Activated naive CD4-positive, alpha-beta T cell treated with anti-CD3 and anti-CD28 coated beads for 36 hours (primary cell): Measurements from ENCODE around the gene ANKRD13C. TPM values are rescaled to one million over a fixed set of nuclear protein-coding genes. Genes with fewer than 3 reads are reported as not detected.

Experiments used
- CTCF ChIA-PET: fragments of 350-600 bp; sonication (Branson Sonifier 250); formaldehyde crosslinking; loops from one replicate; lab custom pipeline; 2021; ENCODE audit warnings: antibody characterized with exemption; lab: Charles Lee
- DNase-seq: peaks from one replicate; pipeline ENCODE4 v3.0.0-alpha.2; 2020
- H3K27ac Mint-ChIP-seq: one replicate; pipeline ENCODE4 v1.8.0; 2021; ENCODE audit warnings: mild to moderate bottlenecking, mixed read lengths
- H3K27me3 Mint-ChIP-seq: one replicate; pipeline ENCODE4 v1.8.0; 2021; ENCODE audit warnings: low read depth, mixed read lengths
- H3K36me3 Mint-ChIP-seq: one replicate; pipeline ENCODE4 v1.8.0; 2021; ENCODE audit warnings: low read depth, mixed read lengths
- H3K4me1 Mint-ChIP-seq: one replicate; pipeline ENCODE4 v1.8.0; 2021; ENCODE audit warnings: low read depth, mixed read lengths
- H3K4me3 Mint-ChIP-seq: one replicate; pipeline ENCODE4 v1.8.0; 2021; ENCODE audit warnings: mild to moderate bottlenecking, moderate library complexity, mixed read lengths
- H3K9me3 Mint-ChIP-seq: one replicate; pipeline ENCODE4 v1.8.0; 2021; ENCODE audit warnings: mixed read lengths
- intact Hi-C: fragments of 100-400 bp; cut with micrococcal nuclease; formaldehyde crosslinking; loops from one replicate; pipeline ENCODE4 v1.15.1; 2023
- total RNA-seq, 2 experiments: library from RNA; stranded (reverse); gene quantifications; one replicate each; pipeline ENCODE4 v1.2.3, GENCODE V29; 2021

Gene ANKRD13C, protein sequence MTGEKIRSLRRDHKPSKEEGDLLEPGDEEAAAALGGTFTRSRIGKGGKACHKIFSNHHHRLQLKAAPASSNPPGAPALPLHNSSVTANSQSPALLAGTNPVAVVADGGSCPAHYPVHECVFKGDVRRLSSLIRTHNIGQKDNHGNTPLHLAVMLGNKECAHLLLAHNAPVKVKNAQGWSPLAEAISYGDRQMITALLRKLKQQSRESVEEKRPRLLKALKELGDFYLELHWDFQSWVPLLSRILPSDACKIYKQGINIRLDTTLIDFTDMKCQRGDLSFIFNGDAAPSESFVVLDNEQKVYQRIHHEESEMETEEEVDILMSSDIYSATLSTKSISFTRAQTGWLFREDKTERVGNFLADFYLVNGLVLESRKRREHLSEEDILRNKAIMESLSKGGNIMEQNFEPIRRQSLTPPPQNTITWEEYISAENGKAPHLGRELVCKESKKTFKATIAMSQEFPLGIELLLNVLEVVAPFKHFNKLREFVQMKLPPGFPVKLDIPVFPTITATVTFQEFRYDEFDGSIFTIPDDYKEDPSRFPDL
- total RNA-seq = 10 to 100 TPM in 1 of 2 experiments, 1 to 10 TPM in 1; 9.2 to 10.3 TPM

DNA sequence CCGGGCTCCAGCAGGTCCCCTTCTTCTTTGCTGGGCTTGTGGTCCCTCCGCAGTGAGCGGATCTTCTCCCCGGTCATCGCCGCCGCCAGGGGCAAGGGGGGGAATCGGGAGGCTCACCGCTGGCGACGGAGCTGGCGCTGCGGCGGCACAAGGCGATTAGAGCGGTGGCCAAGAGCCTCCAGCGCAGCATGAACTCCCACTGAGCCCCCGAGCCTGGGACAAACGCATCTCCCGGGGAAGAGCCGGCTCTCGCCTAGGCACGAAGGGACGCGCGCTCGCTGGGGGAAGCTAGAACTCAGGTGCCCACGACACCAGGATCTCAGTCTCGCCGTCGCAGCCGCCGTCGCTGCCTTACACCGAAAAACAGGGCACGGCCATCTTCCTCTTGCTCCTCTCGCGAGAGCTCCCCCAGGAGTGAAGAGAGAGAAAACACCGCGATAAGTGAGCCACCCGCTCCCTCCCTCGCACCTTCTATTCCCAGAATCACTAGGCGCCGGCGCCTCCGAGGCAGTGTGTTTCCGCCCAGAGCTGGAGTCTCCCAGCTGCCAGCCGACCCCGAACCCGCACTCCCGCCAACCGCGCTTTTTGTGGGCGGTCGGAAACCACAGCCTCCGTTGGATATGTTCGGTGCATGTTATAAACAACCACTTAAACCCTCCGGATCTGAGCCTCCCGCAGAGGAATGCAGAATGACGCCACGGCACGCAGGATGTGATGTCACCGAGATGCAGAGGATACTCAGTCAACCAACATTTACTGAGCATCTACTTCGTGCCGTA, at the start of gene ANKRD13C:
Gene ANKRD13C (minus strand): TSS at position 391 of the 779 bp plus-strand sequence. CDS start 314 bp downstream, at position 77.
- peaks cover 14% of the 10 kb centered on the region for H3K36me3 Mint-ChIP-seq
- peak within 1 kb of the TSS; percentile 98 for H3K4me3 Mint-ChIP-seq
- H3K27ac Mint-ChIP-seq = peak within 1 kb of the TSS; percentile 99
- CTCF ChIA-PET = interaction anchor here (0.6 to 2.1 kb wide), 3 partner anchors 30 to 145 kb away, joined by 3 to 14 read pairs (median 3); partner anchors contain the start of gene CTH
- intact Hi-C loops = loop anchor here (1.0 to 2.0 kb wide), 5 partner anchors 57 to 727 kb away; partner anchors contain the start of genes CTH, LRRC40, SRSF11 and ZRANB2
- H3K4me1 Mint-ChIP-seq = peaks cover 36% of the 10 kb centered on the region
- DNase-seq = peak; percentile 97
- H3K27me3 Mint-ChIP-seq = no peaks in the 10 kb centered on the region
- H3K9me3 Mint-ChIP-seq = no peaks in the 10 kb centered on the region

DNA sequence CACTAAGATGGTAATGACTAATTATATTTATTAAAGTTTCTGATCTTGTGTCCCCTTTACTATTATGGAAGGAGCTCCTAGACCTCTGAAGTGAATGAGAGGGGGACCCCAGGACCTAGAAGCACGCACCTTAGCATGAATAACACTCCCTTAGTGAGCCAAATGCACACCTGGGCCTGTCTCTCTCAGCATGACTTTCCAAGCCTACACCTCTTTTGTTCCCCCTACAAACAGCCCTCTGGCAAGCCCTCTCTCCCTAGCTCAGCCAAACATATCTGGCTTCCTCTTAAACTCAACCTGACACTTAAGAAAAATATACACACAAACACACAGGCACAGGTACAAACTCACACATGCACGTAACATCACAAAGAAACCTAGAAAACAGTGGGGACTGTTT, 49.2 kb upstream of the ANKRD13C start:
- Mint-ChIP-seq H3K4me1 (no peaks in the 10 kb centered on the region), H3K4me3 (no peak overlapping the region), H3K27ac (no peak overlapping the region), H3K36me3 (no peaks in the 10 kb centered on the region), H3K9me3 (no peaks in the 10 kb centered on the region), H3K27me3 (peaks cover 5% of the 10 kb centered on the region)
- no peak for DNase-seq
- CTCF ChIA-PET = interaction anchor here (0.7 kb wide), 1 partner anchor 670 kb away, joined by 3 read pairs; no protein-coding TSS in a partner anchor
- intact Hi-C loops = no loop called here

DNA sequence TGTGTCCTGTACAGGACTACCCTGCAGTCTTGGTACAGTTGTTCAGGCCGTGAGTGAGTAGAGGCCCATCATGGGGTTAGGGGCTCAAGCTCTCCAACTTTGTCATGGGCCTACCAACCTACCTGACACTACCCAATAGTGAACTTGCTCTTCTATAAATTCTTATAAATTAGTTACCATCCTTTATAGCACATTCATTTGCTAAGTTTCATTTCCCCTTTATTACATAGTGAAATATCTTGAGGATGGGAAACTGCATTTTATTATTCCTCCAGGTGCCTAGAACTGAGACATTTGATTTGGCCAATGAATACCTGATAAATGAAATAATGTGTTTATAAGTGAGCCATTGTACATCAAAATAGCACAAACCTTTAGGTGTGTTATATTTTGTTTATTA, 47.5 kb upstream of the ANKRD13C start:
- no peak for DNase-seq
- Mint-ChIP-seq H3K36me3 (no peaks in the 10 kb centered on the region), H3K4me1 (no peaks in the 10 kb centered on the region), H3K27ac (no peak overlapping the region), H3K4me3 (no peak overlapping the region), H3K27me3 (peaks cover 5% of the 10 kb centered on the region), H3K9me3 (no peaks in the 10 kb centered on the region)
- intact Hi-C loops = no loop called here
- CTCF ChIA-PET = no interaction called here

DNA sequence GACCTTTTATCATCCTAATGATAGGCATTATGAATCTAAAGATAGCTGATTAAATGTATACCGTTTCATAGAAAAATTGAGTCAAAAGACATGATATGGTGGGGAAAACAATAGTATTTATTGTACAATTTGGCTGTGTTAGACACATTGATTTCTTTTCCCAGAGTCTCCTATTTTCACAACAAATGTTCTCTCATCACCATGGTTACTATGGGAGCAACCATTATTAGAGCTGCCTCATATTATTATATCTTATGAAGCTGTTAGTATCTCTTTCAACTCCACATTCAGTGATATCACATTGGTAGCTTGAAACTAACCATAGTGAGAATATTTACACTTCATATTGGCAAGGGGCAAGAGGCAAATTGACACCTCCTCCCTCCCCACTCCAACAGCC, 45.8 kb upstream of the ANKRD13C start:
- CTCF ChIA-PET = no interaction called here

DNA sequence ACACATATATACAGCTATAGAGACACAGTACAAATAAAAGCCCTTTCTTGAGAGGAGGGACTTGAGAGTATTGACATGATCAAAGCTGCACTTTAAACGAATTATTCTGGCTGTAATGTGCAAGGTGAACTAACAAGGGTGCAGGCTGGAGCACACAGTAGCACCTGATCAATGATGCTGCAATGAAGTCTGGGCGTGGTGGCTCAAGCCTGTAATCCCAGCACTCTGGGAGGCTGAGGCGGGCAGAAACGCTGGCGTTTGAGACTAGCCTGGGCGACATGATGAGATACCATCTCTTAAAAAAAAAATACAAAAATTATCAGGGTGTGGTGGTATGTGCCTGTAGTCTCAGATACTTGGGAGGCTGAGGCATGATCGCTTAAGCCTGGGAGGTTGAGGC, 42.5 kb upstream of the ANKRD13C start:
- H3K27me3 Mint-ChIP-seq = peaks cover 2% of the 10 kb centered on the region
- CTCF ChIA-PET = no interaction called here
- H3K9me3 Mint-ChIP-seq = no peaks in the 10 kb centered on the region
- H3K4me3 Mint-ChIP-seq = no peak overlapping the region
- no peak overlapping the region for H3K27ac Mint-ChIP-seq
- intact Hi-C loops = loop anchor here (2.0 kb wide), 1 partner anchor 38 kb away; no protein-coding TSS in a partner anchor
- no peaks in the 10 kb centered on the region for H3K4me1 Mint-ChIP-seq
- no peak for DNase-seq
- no peaks in the 10 kb centered on the region for H3K36me3 Mint-ChIP-seq

More for the DNA sequence above, 45.8 kb upstream of the ANKRD13C start:
- Mint-ChIP-seq H3K36me3 (no peaks in the 10 kb centered on the region), H3K9me3 (no peaks in the 10 kb centered on the region), H3K4me1 (no peaks in the 10 kb centered on the region), H3K27ac (no peak overlapping the region), H3K4me3 (no peak overlapping the region), H3K27me3 (peaks cover 5% of the 10 kb centered on the region)
- intact Hi-C loops = no loop called here
- DNase-seq = no peak

DNA sequence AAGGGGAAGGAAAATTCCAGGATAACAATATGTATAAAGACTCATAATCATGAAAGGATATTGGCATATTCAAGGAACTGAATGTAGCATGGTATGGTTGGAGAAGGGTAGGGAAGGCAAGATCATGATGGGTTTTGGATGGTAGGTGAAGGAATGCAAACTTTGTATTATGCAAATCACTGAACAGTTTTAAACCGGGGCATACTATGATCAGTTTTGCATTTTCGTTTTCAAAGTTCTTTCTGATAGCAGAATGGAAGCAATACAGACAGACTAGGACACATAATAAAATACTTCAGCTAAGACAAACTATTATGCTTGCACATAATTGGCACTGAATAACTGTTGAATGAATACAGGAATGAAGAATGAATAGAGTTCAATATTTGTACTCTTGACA, 42.1 kb upstream of the ANKRD13C start:
- H3K4me3 Mint-ChIP-seq = no peak overlapping the region
- H3K9me3 Mint-ChIP-seq = no peaks in the 10 kb centered on the region
- no peaks in the 10 kb centered on the region for H3K4me1 Mint-ChIP-seq
- H3K27me3 Mint-ChIP-seq = peaks cover 2% of the 10 kb centered on the region
- no peak overlapping the region for H3K27ac Mint-ChIP-seq
- H3K36me3 Mint-ChIP-seq = no peaks in the 10 kb centered on the region
- no peak for DNase-seq
- intact Hi-C loops = loop anchor here (2.0 kb wide), 1 partner anchor 38 kb away; no protein-coding TSS in a partner anchor
- CTCF ChIA-PET = no interaction called here

DNA sequence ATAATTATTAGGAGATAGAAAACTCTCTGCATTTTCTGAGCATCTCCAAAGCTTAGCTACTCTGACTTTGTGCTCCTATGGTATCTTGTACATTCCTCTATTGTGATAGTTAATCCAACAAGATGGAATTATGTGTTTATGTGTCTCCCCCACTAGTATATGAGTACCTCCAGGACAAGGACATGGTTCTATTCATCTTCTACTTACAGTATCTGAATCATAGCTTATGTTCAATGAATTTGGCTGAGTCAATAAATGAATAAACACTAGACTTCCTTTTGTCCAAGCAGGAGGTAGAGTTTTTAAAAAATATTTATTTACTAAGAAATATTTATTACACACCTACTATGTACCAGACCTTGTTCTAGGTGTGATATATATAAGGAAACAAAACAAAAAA, 38.1 kb upstream of the ANKRD13C start:
- Mint-ChIP-seq H3K4me3 (no peak overlapping the region), H3K4me1 (no peaks in the 10 kb centered on the region), H3K36me3 (no peaks in the 10 kb centered on the region), H3K27me3 (no peaks in the 10 kb centered on the region), H3K9me3 (no peaks in the 10 kb centered on the region), H3K27ac (no peak overlapping the region)
- intact Hi-C loops = no loop called here
- CTCF ChIA-PET = no interaction called here
- no peak for DNase-seq

DNA sequence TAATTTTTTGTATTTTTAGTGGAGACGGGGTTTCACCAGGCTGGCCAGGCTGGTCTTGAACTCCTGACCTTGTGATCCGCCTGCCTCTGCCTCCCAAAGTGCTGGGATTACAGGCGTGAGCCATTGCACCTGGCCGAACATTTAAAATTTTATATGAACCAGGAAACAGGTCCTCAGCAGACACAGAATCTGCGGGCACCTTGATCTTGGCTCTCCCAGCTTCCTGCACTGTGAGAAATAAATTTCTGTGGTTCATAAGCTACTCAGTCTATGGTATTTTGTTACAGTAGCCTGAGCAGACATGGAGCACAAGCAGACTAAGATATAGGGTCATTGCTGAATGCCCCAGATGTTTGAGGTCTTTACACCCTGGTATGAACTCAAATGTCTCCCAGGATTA, 33.0 kb upstream of the ANKRD13C start:
- no peak for DNase-seq
- CTCF ChIA-PET = no interaction called here
- intact Hi-C loops = no loop called here
- Mint-ChIP-seq H3K36me3 (no peaks in the 10 kb centered on the region), H3K27me3 (no peaks in the 10 kb centered on the region), H3K9me3 (no peaks in the 10 kb centered on the region), H3K4me3 (no peak overlapping the region), H3K27ac (no peak overlapping the region), H3K4me1 (no peaks in the 10 kb centered on the region)

DNA sequence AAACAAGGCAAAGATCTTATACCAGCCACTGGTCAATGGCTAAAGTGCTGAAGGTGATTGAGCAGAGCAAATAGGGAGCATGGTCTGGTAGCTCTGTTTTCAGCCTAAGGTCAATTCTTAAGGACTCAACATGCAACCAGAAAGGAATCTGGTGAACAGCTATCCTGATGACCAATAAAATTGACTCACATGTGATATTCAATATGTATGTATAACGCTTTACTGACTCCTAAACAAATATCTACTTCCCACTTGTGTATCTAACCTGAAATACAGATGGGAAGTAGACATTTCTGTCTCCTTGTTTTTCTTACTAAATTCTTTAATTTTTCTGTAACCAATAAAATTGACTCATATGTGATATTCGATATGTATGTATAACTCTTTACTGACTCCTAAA, 31.6 kb upstream of the ANKRD13C start:
- intact Hi-C loops = no loop called here
- no peak for DNase-seq
- H3K36me3 Mint-ChIP-seq = no peaks in the 10 kb centered on the region
- CTCF ChIA-PET = no interaction called here
- no peaks in the 10 kb centered on the region for H3K9me3 Mint-ChIP-seq
- no peak overlapping the region for H3K4me3 Mint-ChIP-seq
- peaks cover 3% of the 10 kb centered on the region for H3K27me3 Mint-ChIP-seq
- no peak overlapping the region for H3K27ac Mint-ChIP-seq
- H3K4me1 Mint-ChIP-seq = no peaks in the 10 kb centered on the region

DNA sequence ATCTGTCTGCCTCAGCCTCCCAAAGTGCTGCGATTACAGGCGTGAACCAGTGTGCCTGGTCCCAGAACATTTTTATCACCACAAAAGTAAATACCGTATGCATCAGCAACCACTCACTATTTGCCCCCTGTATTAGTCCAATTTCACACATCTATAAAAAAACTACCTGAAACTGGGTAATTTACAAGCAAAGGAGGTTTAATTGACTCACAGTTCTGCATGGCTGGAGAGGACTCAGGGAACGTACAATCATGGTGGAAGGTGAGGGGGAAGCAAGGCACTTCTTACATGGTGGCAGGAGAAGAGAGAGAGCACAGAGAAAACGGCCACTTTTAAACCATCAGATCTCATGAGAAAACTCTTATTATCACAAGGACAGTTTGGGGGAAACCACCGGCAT, 31.0 kb upstream of the ANKRD13C start:
- no peaks in the 10 kb centered on the region for H3K36me3 Mint-ChIP-seq
- H3K4me1 Mint-ChIP-seq = no peaks in the 10 kb centered on the region
- no peak for DNase-seq
- H3K9me3 Mint-ChIP-seq = no peaks in the 10 kb centered on the region
- peaks cover 3% of the 10 kb centered on the region for H3K27me3 Mint-ChIP-seq
- no peak overlapping the region for H3K27ac Mint-ChIP-seq
- CTCF ChIA-PET = no interaction called here
- intact Hi-C loops = no loop called here
- no peak overlapping the region for H3K4me3 Mint-ChIP-seq

DNA sequence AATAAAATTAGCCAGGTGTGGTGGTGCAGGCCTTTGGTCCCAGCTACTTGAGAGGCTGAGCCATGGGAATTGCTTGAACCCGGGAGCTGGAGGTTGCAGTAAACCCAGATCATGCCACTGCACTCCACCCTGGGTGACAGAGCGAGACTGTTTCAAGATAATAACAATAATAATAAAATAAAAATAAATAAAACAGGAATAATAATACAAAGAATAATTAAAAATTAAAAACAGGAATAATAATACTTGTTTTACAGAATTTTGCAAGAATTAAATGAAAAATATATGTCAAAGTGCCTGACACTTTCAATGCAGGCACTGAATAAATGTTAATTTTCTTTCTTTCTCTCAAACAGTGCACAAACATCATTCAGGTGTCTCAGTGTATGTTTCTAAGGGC, 30.0 kb upstream of the ANKRD13C start:
- peaks cover 3% of the 10 kb centered on the region for H3K27me3 Mint-ChIP-seq
- no peak for DNase-seq
- CTCF ChIA-PET = interaction anchor here (0.7 kb wide), 1 partner anchor 30 kb away, joined by 3 read pairs; the partner anchor contains the start of gene ANKRD13C
- H3K27ac Mint-ChIP-seq = no peak overlapping the region
- H3K4me1 Mint-ChIP-seq = no peaks in the 10 kb centered on the region
- no peak overlapping the region for H3K4me3 Mint-ChIP-seq
- H3K36me3 Mint-ChIP-seq = no peaks in the 10 kb centered on the region
- H3K9me3 Mint-ChIP-seq = no peaks in the 10 kb centered on the region
- intact Hi-C loops = no loop called here

DNA sequence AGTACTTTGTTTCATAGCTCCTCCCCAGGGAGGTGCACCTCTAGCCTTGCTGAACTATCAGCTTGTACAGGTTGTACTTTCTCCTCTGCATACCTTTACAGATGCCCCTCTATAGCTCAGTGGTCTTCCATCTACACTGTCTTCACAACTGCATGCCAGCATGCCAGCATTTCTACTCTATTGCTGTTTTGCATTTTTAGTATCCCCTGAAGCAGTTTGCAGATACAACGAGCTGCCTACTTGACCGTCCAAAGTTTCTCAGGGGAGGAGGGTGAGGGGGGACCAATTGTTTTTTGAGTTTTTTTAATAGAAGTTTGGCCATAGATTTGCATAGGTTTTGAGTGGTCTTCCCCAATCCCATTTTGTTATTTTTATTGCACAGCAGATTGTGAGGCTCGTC, 29.0 kb upstream of the ANKRD13C start:
- intact Hi-C loops = no loop called here
- H3K27me3 Mint-ChIP-seq = peaks cover 3% of the 10 kb centered on the region
- no peaks in the 10 kb centered on the region for H3K36me3 Mint-ChIP-seq
- H3K27ac Mint-ChIP-seq = no peak overlapping the region
- H3K4me1 Mint-ChIP-seq = no peaks in the 10 kb centered on the region
- H3K9me3 Mint-ChIP-seq = no peaks in the 10 kb centered on the region
- no peak for DNase-seq
- CTCF ChIA-PET = no interaction called here
- H3K4me3 Mint-ChIP-seq = no peak overlapping the region
